MM.1S (cell line): ENCODE measurements around the gene RAMP3.
"Not testable (repeated sequence)": the region's sequence is repeated elsewhere in the genome, so short reads cannot be mapped to it uniquely, and the experiment has no call there.

Experiments
- DNase-seq: peaks from one replicate; pipeline ENCODE4 v3.0.0-alpha.2; 2015
- H2AFZ ChIP-seq: fragments of 300-600 bp; sonication (generic); 2 replicates; pipeline ENCODE4 v1.6.0; 2016; ENCODE audit warnings: antibody characterized with exemption, low read length
- H3F3A ChIP-seq: fragments of 300-600 bp; sonication (generic); 2 replicates; pipeline ENCODE4 v1.6.1; 2016; ENCODE audit warnings: mild to moderate bottlenecking, antibody characterized with exemption, low read length, moderate library complexity, mixed read lengths; ENCODE audit not compliant: insufficient read depth
- H3K27ac ChIP-seq: fragments of 300-600 bp; sonication (generic); 2 replicates; pipeline ENCODE4 v1.5.1; 2016; ENCODE audit warnings: mild to moderate bottlenecking, low read length
- H3K27me3 ChIP-seq: fragments of 300-600 bp; sonication (generic); replicated peaks from 2 replicates; pipeline ENCODE4 v1.6.0; 2016; ENCODE audit warnings: low read length; ENCODE audit not compliant: insufficient read depth
- H3K36me3 ChIP-seq: fragments of 300-600 bp; sonication (generic); replicated peaks from 2 replicates; pipeline ENCODE4 v1.6.1; 2016; ENCODE audit warnings: mild to moderate bottlenecking, low read length, mixed read lengths; ENCODE audit not compliant: insufficient read depth
- H3K4me1 ChIP-seq: fragments of 300-600 bp; sonication (generic); 2 replicates; pipeline ENCODE4 v1.6.1; 2016; ENCODE audit warnings: low read length, mixed read lengths
- H3K4me2 ChIP-seq: fragments of 300-600 bp; sonication (generic); 2 replicates; pipeline ENCODE4 v1.6.0; 2016; ENCODE audit warnings: low read depth, low read length
- H3K4me3 ChIP-seq: fragments of 300-600 bp; sonication (generic); 2 replicates; pipeline ENCODE4 v1.5.1; 2016; ENCODE audit warnings: low read length, mixed read lengths
- H3K79me2 ChIP-seq: fragments of 300-600 bp; sonication (generic); 2 replicates; pipeline ENCODE4 v1.6.1; 2016; ENCODE audit warnings: mixed run types, low read length, mixed read lengths
- H3K9ac ChIP-seq: fragments of 300-600 bp; sonication (generic); 2 replicates; pipeline ENCODE4 v1.6.1; 2016; ENCODE audit warnings: low read length, mixed read lengths
- H3K9me2 ChIP-seq: fragments of 300-600 bp; sonication (generic); replicated peaks from 2 replicates; pipeline ENCODE4 v1.6.1; 2016; ENCODE audit warnings: mild to moderate bottlenecking, low read length, mixed read lengths; ENCODE audit not compliant: insufficient read depth
- H3K9me3 ChIP-seq: fragments of 300-600 bp; sonication (generic); replicated peaks from 2 replicates; pipeline ENCODE4 v1.6.1; 2016; ENCODE audit warnings: mild to moderate bottlenecking, low read length, mixed read lengths; ENCODE audit not compliant: insufficient read depth
- H4K20me1 ChIP-seq: fragments of 300-600 bp; sonication (generic); 2 replicates; pipeline ENCODE4 v1.6.1; 2016; ENCODE audit warnings: mild to moderate bottlenecking, low read length, moderate library complexity, mixed read lengths; ENCODE audit not compliant: insufficient read depth
- CTCF ChIP-seq: fragments of 300-600 bp; sonication (generic); IDR thresholded peaks from 2 replicates; pipeline ENCODE4 v1.5.1; 2016; ENCODE audit warnings: antibody characterized with exemption, low read length, mixed read lengths
- EZH2 ChIP-seq: fragments of 300-600 bp; sonication (generic); optimal IDR thresholded peaks from 2 replicates; pipeline ENCODE3; 2017; ENCODE audit warnings: low read depth, mild to moderate bottlenecking, antibody characterized with exemption, low read length, mixed read lengths
- EZH2phosphoT487 ChIP-seq: fragments of 300-600 bp; sonication (generic); IDR thresholded peaks from 2 replicates; pipeline ENCODE4 v1.6.1; 2018; ENCODE audit warnings: antibody characterized with exemption, low read length

Gene RAMP3

GRCh38 chr7:45162943-45163691 is 5.5 kb downstream of the RAMP3 start:
- Histone ChIP-seq H4K20me1 (no peaks in the 10 kb centered on the region), H3K4me2 (no peak overlapping the region), H3K4me3 (no peak overlapping the region), H3F3A (no peaks in the 10 kb centered on the region), H3K27me3 (no peaks in the 10 kb centered on the region), H3K36me3 (no peaks in the 10 kb centered on the region), H3K9me2 (no peaks in the 10 kb centered on the region), H3K79me2 (no peaks in the 10 kb centered on the region), H3K4me1 (peaks cover 3% of the 10 kb centered on the region; the same call in 1 of the 2 replicates), H3K9ac (no peak overlapping the region), H3K27ac (no peak overlapping the region), H2AFZ (no peak overlapping the region), H3K9me3 (no peaks in the 10 kb centered on the region)
- no peak for TF ChIP-seq EZH2
- no peak for TF ChIP-seq EZH2phosphoT487
- TF ChIP-seq CTCF, result no peak
- no peak for DNase-seq

- H3K36me3 ChIP-seq, result no peaks in the 10 kb centered on the region
- H3K4me1 ChIP-seq, result peaks cover 3% of the 10 kb centered on the region; the same call in 1 of the 2 replicates
- H3K9me2 ChIP-seq, result no peaks in the 10 kb centered on the region
- H3K9ac ChIP-seq, result no peak overlapping the region
- H3F3A ChIP-seq, result no peaks in the 10 kb centered on the region
- H3K79me2 ChIP-seq, result no peaks in the 10 kb centered on the region
- no peak overlapping the region for H3K4me2 ChIP-seq
- no peak overlapping the region for H3K4me3 ChIP-seq
- no peak overlapping the region for H2AFZ ChIP-seq
- no peaks in the 10 kb centered on the region for H4K20me1 ChIP-seq
- no peaks in the 10 kb centered on the region for H3K27me3 ChIP-seq
- H3K9me3 ChIP-seq, result no peaks in the 10 kb centered on the region
- H3K27ac ChIP-seq, result no peak overlapping the region
- DNase-seq, result no peak
- TF ChIP-seq EZH2 (no peak), EZH2phosphoT487 (no peak), CTCF (no peak)
Observed at GRCh38 chr7:45163692-45164052, 6.1 kb downstream of the RAMP3 start.

GRCh38 chr7:45164271-45164670 is 6.7 kb downstream of the RAMP3 start:
- not testable (repeated sequence) for H3K27me3 ChIP-seq, H3K4me1 ChIP-seq, H3K4me3 ChIP-seq, H3K36me3 ChIP-seq, DNase-seq, H3K9ac ChIP-seq, H3K9me3 ChIP-seq, H3K4me2 ChIP-seq, H3F3A ChIP-seq, H3K9me2 ChIP-seq, H3K79me2 ChIP-seq, H2AFZ ChIP-seq, H3K27ac ChIP-seq, H4K20me1 ChIP-seq

- H3K4me2 ChIP-seq, result no peak overlapping the region
- H3K36me3 ChIP-seq, result no peaks in the 10 kb centered on the region
- H3K27ac ChIP-seq, result no peak overlapping the region
- no peaks in the 10 kb centered on the region for H4K20me1 ChIP-seq
- no peaks in the 10 kb centered on the region for H3K27me3 ChIP-seq
- H3K9ac ChIP-seq, result no peak overlapping the region
- H3K4me3 ChIP-seq, result no peak overlapping the region
- no peaks in the 10 kb centered on the region for H3F3A ChIP-seq
- TF ChIP-seq EZH2, result no peak
- TF ChIP-seq CTCF, result no peak
- TF ChIP-seq EZH2phosphoT487, result no peak
- DNase-seq, result no peak
- no peak overlapping the region for H2AFZ ChIP-seq
- peaks cover 3% of the 10 kb centered on the region; the same call in 1 of the 2 replicates for H3K4me1 ChIP-seq
- no peaks in the 10 kb centered on the region for H3K79me2 ChIP-seq
- H3K9me2 ChIP-seq, result no peaks in the 10 kb centered on the region
- no peaks in the 10 kb centered on the region for H3K9me3 ChIP-seq
Observed at GRCh38 chr7:45165857-45166256, 8.3 kb downstream of the RAMP3 start.
